Neural cell (in vitro differentiated cells): ENCODE data around the gene ING1. TPM values are rescaled to one million over a fixed set of nuclear protein-coding genes. Genes with fewer than 3 reads are reported as not detected.

Experiments
- H2AFZ ChIP-seq: fragments of 200-600, 300-800 bp; sonication (generic), shearing (Covaris generic); 2 replicates; pipeline ENCODE4 v1.6.0; 2014; ENCODE audit warnings: low read depth, mild to moderate bottlenecking, antibody characterized with exemption, low read length, moderate library complexity
- H3F3A ChIP-seq: fragments of 200-600 bp; shearing (Covaris generic); 2 replicates; pipeline ENCODE4 v1.6.1; 2016; ENCODE audit warnings: mild to moderate bottlenecking, moderate library complexity, mixed read lengths, antibody characterized with exemption, low read length; ENCODE audit not compliant: insufficient read depth, poor library complexity, severe bottlenecking
- H3K27ac ChIP-seq: fragments of 200-600, 300-800 bp; sonication (generic), shearing (Covaris generic); 2 replicates; pipeline ENCODE4 v1.5.1; 2014; ENCODE audit warnings: mild to moderate bottlenecking, low read length, moderate library complexity
- H3K27me3 ChIP-seq: fragments of 300-800, 200-600 bp; sonication (generic), shearing (Covaris generic); 2 replicates; pipeline ENCODE4 v1.6.0; 2014; ENCODE audit warnings: mild to moderate bottlenecking, low read depth, low read length, moderate library complexity; ENCODE audit not compliant: insufficient read depth
- H3K36me3 ChIP-seq: fragments of 300-800, 200-600 bp; sonication (generic), shearing (Covaris generic); 2 replicates; pipeline ENCODE4 v1.5.1; 2014; ENCODE audit warnings: mild to moderate bottlenecking, antibody characterized with exemption, low read length, moderate library complexity; ENCODE audit not compliant: insufficient read depth
- H3K4me2 ChIP-seq: fragments of 300-800, 200-600 bp; sonication (generic), shearing (Covaris generic); 2 replicates; pipeline ENCODE4 v1.6.0; 2014; ENCODE audit warnings: mild to moderate bottlenecking, low read length
- H3K4me3 ChIP-seq: fragments of 300-800, 200-600 bp; sonication (generic), shearing (Covaris generic); 2 replicates; pipeline ENCODE4 v1.5.1; 2014; ENCODE audit warnings: mild to moderate bottlenecking, low read length, moderate library complexity
- H3K79me2 ChIP-seq: fragments of 200-600 bp; shearing (Covaris generic); replicated peaks from 2 replicates; pipeline ENCODE4 v1.6.0; 2014; ENCODE audit warnings: mild to moderate bottlenecking, low read length, moderate library complexity; ENCODE audit not compliant: insufficient read depth
- H3K9ac ChIP-seq: fragments of 300-800, 200-600 bp; sonication (generic), shearing (Covaris generic); 2 replicates; pipeline ENCODE4 v1.6.1; 2016; ENCODE audit warnings: mild to moderate bottlenecking, low read length, mixed read lengths
- H3K9me2 ChIP-seq: fragments of 200-600 bp; shearing (Covaris generic); 2 replicates; pipeline ENCODE4 v1.6.1; 2016; ENCODE audit warnings: mild to moderate bottlenecking, low read length, mixed read lengths; ENCODE audit not compliant: insufficient read depth
- H3K9me3 ChIP-seq: fragments of 200-600, 300-800 bp; sonication (generic), shearing (Covaris generic); 2 replicates; pipeline ENCODE4 v1.6.1; 2016; ENCODE audit warnings: mild to moderate bottlenecking, mixed run types, low read length, moderate library complexity, mixed read lengths
- H4K20me1 ChIP-seq: fragments of 200-600 bp; shearing (Covaris generic); 2 replicates; pipeline ENCODE4 v1.6.1; 2016; ENCODE audit warnings: mild to moderate bottlenecking, mixed run types; ENCODE audit not compliant: insufficient read depth
- CTCF ChIP-seq: fragments of 450-650 bp; IDR thresholded peaks from 2 replicates; pipeline ENCODE4 v1.5.1; 2014; ENCODE audit warnings: antibody characterized with exemption, mild to moderate bottlenecking, moderate library complexity; ENCODE audit not compliant: poor library complexity, severe bottlenecking
- EP300 ChIP-seq: fragments of 450-650 bp; conservative IDR thresholded peaks from 2 replicates; pipeline ENCODE4 v1.6.1; 2014; ENCODE audit warnings: antibody characterized with exemption, mild to moderate bottlenecking, moderate library complexity; ENCODE audit not compliant: poor library complexity, severe bottlenecking
- EZH2 ChIP-seq: fragments of 200-600, 300-800 bp; shearing (Covaris generic), sonication (generic); IDR thresholded peaks from 2 replicates; pipeline ENCODE4 v1.6.1; 2014; ENCODE audit warnings: antibody characterized with exemption, low read length, borderline replicate concordance, mild to moderate bottlenecking; ENCODE audit not compliant: insufficient read depth, poor library complexity, severe bottlenecking
- MXI1 ChIP-seq: fragments of 450-650 bp; conservative IDR thresholded peaks from 2 replicates; pipeline ENCODE4 v1.6.1; 2014; ENCODE audit warnings: antibody characterized with exemption, mild to moderate bottlenecking; ENCODE audit not compliant: poor library complexity, severe bottlenecking
- POLR2AphosphoS5 ChIP-seq: IDR thresholded peaks from 2 replicates; pipeline ENCODE4 v1.6.1; 2012
- RAD21 ChIP-seq: fragments of 450-650 bp; conservative IDR thresholded peaks from 2 replicates; pipeline ENCODE4 v1.6.1; 2014; ENCODE audit warnings: antibody characterized with exemption, mild to moderate bottlenecking, moderate library complexity
- REST ChIP-seq: IDR thresholded peaks from 2 replicates; pipeline ENCODE4 v1.6.1; 2012; ENCODE audit warnings: borderline replicate concordance
- SMC3 ChIP-seq: fragments of 450-650 bp; conservative IDR thresholded peaks from 2 replicates; pipeline ENCODE4 v1.6.1; 2014; ENCODE audit warnings: antibody characterized with exemption, mild to moderate bottlenecking, moderate library complexity; ENCODE audit not compliant: poor library complexity
- TAF1 ChIP-seq: IDR thresholded peaks from 2 replicates; pipeline ENCODE4 v1.6.1; 2012; ENCODE audit warnings: low read depth
- polyA plus RNA-seq: library from polyadenylated mRNA; depleted of rRNA; stranded (reverse); fragments of >200 nt; gene quantifications from 2 replicates; pipeline ENCODE4 v1.2.3, GENCODE V29; 2014

The ING1 gene
- polyA plus RNA-seq, 1 donor from 2014 or later, result 23.2 TPM

GRCh38 chr13:110737555-110737954 lies 24.1 kb downstream of the ING1 start:
- H3K36me3 ChIP-seq, result no peaks in the 10 kb centered on the region

GRCh38 chr13:110743687-110744086 lies 30.2 kb downstream of the ING1 start:
- peaks cover 7% of the 10 kb centered on the region for H3K9me3 ChIP-seq
- no peaks in the 10 kb centered on the region for H3K9me2 ChIP-seq
- H3K9ac ChIP-seq, result no peak overlapping the region
- no peaks in the 10 kb centered on the region for H3K27me3 ChIP-seq
- H4K20me1 ChIP-seq, result no peaks in the 10 kb centered on the region
- H2AFZ ChIP-seq, result no peak overlapping the region
- H3F3A ChIP-seq, result no peaks in the 10 kb centered on the region
- H3K4me3 ChIP-seq, result no peak overlapping the region
- no peak for TF ChIP-seq POLR2AphosphoS5
- no peaks in the 10 kb centered on the region for H3K36me3 ChIP-seq
- no peak overlapping the region for H3K27ac ChIP-seq
- no peaks in the 10 kb centered on the region for H3K79me2 ChIP-seq
- no peak overlapping the region for H3K4me2 ChIP-seq

More at GRCh38 chr13:110737555-110737954, 24.1 kb downstream of the ING1 start:
- no peaks in the 10 kb centered on the region for H4K20me1 ChIP-seq
- H3K79me2 ChIP-seq, result no peaks in the 10 kb centered on the region
- no peak overlapping the region for H2AFZ ChIP-seq
- H3K4me2 ChIP-seq, result no peak overlapping the region
- H3K9me2 ChIP-seq, result no peaks in the 10 kb centered on the region
- no peak overlapping the region for H3K27ac ChIP-seq
- no peak overlapping the region for H3K9ac ChIP-seq
- no peaks in the 10 kb centered on the region for H3F3A ChIP-seq
- no peak for TF ChIP-seq CTCF
- TF ChIP-seq RAD21, result no peak
- TF ChIP-seq POLR2AphosphoS5, result no peak
- no peak for TF ChIP-seq TAF1
- no peak for TF ChIP-seq EZH2
- H3K9me3 ChIP-seq, result no peaks in the 10 kb centered on the region
- no peaks in the 10 kb centered on the region for H3K27me3 ChIP-seq
- no peak overlapping the region for H3K4me3 ChIP-seq

- Histone ChIP-seq H4K20me1 (no peaks in the 10 kb centered on the region), H3K36me3 (no peaks in the 10 kb centered on the region), H3K79me2 (no peaks in the 10 kb centered on the region), H3F3A (no peaks in the 10 kb centered on the region), H3K9me2 (no peaks in the 10 kb centered on the region), H3K27me3 (no peaks in the 10 kb centered on the region), H3K27ac (no peak overlapping the region), H3K4me3 (no peak overlapping the region), H2AFZ (no peak overlapping the region), H3K9ac (no peak overlapping the region), H3K4me2 (no peak overlapping the region), H3K9me3 (peaks cover 7% of the 10 kb centered on the region)
- TF ChIP-seq POLR2AphosphoS5 (no peak), MXI1 (no peak), SMC3 (no peak), EP300 (no peak), CTCF (no peak), RAD21 (no peak), TAF1 (no peak), REST (no peak), EZH2 (no peak)
These were observed 32.9 kb downstream of the ING1 start for GRCh38 chr13:110746438-110746837.
